C4-2B (cell line): ENCODE results near the gene RAC3.

Experiments
- CTCF ChIP-seq: fragments of 450-650 bp; conservative IDR thresholded peaks from 2 replicates; pipeline ENCODE4 v1.5.1; 2017; ENCODE audit warnings: mild to moderate bottlenecking
- ZFX ChIP-seq: fragments of 450-650 bp; IDR thresholded peaks from 2 replicates; pipeline ENCODE4 v1.6.1; 2017

GRCh38 chr17:82062076-82062983 is 30.9 kb downstream of the RAC3 start:
- TF ChIP-seq CTCF, result no peak
- TF ChIP-seq ZFX, result no peak
